ENCODE measurements around the gene TTC21B.

- TF ChIP-seq CTCF (IDR thresholded peaks at IDR 0.05) (no peak), POLR2A (IDR thresholded peaks at IDR 0.05; ENCODE audit: low read depth) (no peak)
These were observed 28.6 kb downstream of the TTC21B start for GRCh38 chr2:165924946-165925345.
